HG03558 (cell line): ENCODE data around the gene AFF3.
"Not testable (repeated sequence)": the region's sequence is repeated elsewhere in the genome, so short reads cannot be mapped to it uniquely, and the experiment has no call there.

Experiments
- ATAC-seq: cut with Tn5 transposase; IDR thresholded peaks from one replicate; pipeline ENCODE4 v1.9.1; 2021; ENCODE audit warnings: moderate number of reproducible peaks; ENCODE audit not compliant: unreplicated experiment; ENCODE audit errors: extremely low read depth

Gene AFF3

DNA sequence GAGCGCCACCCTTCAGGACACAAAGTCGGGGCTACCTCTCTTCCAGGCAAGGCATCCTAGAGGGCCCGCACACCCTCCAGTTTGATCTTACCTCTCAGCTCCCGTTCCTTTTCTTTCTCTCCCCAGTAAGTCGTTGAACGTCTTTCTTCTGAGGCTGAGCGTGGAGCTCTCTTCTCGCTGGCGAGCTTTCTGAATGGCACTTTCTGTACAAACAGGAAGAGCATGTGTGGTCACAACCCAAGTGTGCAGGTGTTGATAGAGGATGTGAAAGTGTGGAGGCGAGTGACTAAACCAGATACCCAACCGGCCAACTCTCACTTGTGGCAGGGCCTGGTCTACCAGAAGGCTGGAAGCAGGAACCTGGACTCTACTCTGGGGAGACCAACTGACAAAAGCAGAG is at the start of gene AFF3:
Gene AFF3, minus strand, starts transcription at position 198 of the 400 bp plus-strand sequence. CDS start 38,136 bp downstream, outside the sequence.
- ATAC-seq = peak; percentile 93

DNA sequence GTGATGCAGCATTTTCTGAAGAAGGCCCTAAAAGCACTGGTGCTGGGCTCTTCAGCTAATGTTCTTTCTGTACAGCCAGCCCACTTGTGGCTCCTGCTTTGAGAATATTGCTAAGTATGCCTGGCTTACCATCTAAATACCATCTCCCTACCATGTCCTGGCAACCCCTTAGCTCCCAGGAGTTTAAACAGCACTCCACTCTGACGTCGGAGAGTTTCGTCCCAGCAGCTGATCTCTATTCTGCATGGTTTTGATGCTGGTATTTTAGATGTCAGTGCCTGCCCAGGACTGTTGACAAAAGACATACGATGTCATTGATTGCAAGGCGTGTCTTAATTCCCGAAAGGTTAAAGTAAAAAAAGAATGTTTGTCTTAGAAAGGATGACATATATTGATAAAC is 47.0 kb upstream of the AFF3 start:
- ATAC-seq = no peak

DNA sequence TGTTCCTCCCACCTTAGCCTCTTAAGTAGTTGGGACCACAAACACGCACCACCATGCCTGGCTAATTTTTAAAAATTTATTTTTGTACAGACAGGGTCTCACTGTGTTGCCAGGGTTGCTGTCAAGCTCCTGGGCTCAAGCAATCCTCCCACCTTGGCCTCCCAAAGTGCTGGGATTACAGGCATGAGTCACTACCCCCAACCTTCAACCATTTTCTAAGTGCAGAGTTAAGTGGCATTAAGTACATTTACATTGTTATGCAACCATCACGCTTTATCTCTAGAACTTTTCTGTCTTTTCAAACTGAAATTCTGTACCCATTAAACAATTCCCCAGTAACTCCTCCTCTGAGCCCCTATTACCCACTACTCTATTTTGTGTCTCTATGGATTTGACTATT is 45.9 kb upstream of the AFF3 start:
- ATAC-seq = no peak

DNA sequence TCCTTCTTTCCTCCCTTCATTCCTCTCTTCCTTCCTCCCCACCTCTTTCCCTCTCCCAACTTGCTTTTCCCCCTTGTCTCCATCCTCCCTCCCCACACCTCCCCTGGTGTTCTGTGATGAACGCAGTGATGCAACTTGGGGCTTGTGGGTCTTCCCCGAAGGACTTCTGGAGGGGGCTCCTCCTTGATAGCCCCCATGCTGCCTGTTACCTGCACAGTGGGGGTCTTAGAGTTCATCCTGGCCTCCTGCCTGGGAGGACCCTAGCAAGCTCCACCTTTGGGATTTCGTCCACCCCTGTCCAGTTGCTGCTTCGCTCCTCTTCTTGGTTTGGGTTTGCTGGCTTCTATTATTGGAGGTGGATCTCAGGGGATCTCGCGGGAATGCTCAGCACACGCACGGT is 43.7 kb upstream of the AFF3 start:
- no peak for ATAC-seq

- ATAC-seq = no peak
These were observed 43.1 kb upstream of the AFF3 start for GRCh38 chr2:100185516-100185915.

GRCh38 chr2:100185105-100185504 is 42.7 kb upstream of the AFF3 start:
- ATAC-seq = no peak

- no peak for ATAC-seq
These were observed 41.8 kb upstream of the AFF3 start for GRCh38 chr2:100184055-100184737.

- ATAC-seq = no peak
These were observed 40.3 kb upstream of the AFF3 start for GRCh38 chr2:100182494-100183361.

DNA sequence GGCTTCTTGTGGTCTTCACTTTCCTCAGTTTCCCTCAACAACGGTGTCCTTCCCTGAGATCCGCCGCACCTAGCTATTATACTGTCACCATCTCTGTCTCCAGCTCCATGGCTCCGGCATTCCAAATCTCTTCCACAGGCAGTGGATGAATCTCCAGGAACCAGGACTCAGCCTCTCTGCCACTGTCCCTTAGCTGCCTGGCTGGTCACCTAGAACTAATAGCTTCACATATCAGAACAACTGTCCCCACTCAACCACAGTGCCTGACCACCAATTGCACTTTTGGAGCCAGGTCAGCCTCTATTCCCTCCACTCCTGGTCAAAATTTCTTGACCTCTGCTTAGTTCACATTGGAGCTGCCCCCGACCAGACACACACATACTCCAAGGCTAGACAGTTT is 38.1 kb upstream of the AFF3 start:
- ATAC-seq = no peak

GRCh38 chr2:100179806-100180205 is 37.4 kb upstream of the AFF3 start:
- no peak for ATAC-seq

DNA sequence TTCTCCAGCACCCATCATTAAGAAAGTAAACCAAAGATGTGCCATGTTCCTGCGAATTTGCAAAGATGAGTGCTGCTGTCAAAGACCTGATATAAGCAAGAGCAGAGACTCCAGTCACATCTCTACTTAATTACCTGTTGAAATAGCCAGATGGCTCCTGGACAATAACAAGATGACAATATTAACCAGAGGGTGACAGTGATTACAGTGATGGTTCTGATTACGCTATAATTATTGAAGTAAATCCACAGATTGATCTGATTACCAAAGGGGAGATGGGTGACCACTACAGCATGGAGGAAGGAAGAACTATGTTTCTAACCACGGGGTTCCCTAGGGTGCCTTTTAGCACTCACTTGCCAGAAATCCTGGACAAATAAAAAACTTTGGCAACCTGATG is 36.5 kb upstream of the AFF3 start:
- ATAC-seq = no peak

DNA sequence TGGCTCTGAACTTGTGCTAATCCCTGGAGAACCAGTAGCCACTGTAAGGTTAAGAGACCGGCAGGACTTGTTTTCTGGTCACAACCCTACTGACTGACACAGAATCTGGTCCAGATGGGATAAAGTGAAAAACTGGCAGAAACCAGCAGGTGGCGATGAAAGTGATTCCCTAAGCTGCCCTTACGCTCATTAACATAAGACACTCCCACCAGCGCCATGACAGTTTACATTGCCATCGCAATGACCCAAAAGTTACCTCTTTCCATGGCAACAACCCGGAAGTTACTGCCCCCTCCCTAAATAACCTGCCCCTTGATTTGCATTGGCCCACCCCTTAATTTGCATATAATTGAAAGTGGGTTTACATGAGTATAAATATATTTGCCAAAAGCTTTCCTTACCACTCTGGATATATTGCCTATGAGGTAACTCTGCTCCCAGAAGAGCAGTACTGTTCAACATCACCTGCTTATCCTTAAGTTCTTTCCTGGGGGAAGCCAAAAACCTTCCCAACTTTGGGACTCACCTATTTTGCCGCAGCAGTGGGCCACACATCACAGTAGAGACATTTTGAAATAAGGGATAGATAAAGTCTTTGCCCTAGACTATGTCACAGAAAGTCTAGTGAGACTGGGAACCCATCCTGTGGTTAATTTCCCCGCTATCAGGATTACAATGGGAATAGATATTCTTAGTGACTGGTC is 35.8 kb upstream of the AFF3 start:
- no peak for ATAC-seq

- no peak for ATAC-seq
These were observed 34.5 kb upstream of the AFF3 start for GRCh38 chr2:100176925-100177324.

DNA sequence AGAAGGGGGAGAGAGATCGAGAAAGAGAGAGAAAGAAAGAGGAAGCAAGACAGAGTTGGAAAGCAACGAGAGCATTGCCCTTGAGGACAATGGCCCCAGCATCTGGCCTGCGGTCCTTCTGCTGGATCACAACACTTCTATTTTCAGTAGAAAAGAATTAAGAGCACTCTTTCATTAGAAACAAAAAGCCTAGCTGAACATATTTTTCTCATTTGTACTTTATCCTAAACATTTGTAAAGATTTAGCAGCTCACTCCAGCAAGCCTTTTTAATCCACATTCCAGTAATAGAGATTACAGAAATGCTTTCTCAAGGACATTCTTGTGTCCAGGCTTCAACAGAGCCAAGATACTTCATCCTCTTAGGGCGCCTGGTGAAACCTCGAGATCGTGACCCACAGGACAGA is 31.6 kb upstream of the AFF3 start:
- no peak for ATAC-seq

DNA sequence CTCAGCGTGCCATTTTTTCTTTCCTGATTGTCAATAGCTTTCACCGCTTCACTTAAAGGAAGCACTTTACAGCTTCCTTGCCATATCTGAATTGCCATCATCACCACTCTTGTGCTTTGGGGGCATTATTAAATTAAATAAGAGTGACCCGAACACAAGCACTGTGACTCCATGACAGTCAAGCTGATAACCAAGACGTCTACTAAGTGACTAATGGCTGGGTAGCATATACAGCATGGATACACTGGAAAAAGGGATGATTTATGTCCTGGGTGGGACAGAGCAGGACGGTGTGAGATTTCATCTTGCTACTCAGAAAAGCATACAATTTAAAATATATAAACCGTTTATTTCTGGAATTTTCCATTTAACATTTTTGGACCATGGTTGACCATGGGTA is 24.3 kb upstream of the AFF3 start:
- ATAC-seq = no peak

DNA sequence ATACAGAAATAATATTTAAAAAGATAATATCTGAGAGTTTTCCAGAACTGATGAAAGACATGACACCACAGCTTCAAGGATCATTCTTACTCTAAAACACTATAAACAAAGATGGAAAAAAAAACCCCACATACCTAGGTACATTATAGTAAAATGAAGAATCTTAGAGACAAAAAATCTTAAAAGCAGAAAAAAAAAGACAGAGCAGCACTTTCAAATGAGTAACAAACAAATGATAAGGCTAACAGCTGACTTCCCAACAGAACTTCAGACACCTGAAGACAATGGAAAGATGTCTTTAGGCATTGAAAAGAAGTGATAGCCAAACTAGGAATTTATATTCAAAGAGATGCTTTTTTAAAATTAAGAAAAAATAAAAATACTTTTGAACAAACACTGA is 21.2 kb upstream of the AFF3 start:
- ATAC-seq = no peak

DNA sequence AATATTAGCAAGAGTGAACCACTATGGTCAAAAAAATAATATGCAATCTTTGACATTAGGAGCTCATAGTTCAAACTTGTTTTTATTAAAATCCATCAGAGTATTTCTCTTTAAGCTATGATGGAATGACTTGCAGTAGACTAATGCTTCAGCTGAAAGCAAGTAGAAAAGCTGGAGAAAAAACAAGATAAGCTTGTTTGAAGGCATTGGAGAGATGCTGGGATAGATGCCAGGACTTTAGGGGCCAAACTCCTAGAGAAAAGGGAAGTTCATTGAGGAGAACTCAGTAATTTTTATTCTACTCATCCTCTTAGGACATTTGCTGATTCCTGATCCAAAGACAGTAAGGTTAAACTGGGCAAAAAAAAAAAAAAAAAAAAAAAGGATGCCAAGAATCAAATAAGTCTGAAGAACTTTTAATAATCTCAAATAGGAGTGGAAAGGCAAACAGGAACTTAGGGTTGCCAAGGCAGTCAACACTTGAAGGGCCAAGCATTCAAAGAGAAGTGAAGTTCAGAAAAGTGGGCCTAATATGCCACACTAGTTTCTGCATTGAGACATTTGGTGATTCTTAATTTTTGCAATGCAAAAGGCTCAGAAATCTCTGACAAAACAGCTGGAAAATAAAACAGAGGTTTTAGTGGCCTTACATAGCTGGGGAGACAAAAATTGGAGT is 19.7 kb upstream of the AFF3 start:
- ATAC-seq = no peak

DNA sequence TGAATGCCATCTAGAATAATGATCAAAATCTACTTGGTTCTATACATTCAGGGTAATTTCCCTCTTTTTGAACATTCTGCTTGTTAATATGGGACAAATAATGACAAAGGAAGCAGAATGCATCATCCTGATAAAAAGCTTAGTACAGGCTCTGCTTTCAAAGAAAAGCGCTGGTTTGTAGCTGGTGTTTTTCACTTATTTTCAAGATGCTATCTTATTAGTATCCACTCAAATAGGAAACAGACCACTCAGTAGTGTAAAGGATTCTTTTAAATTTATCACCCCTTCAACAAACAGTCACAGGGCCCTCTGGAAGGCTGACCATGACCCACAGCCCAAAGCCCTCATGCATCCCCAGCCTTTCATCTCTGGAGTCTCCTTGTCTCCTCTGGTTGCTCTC is 18.0 kb upstream of the AFF3 start:
- no peak for ATAC-seq

- ATAC-seq = not testable (repeated sequence)
These were observed 9.4 kb upstream of the AFF3 start for GRCh38 chr2:100151832-100152231.

GRCh38 chr2:100151310-100151709 is 8.9 kb upstream of the AFF3 start:
- ATAC-seq = no peak

DNA sequence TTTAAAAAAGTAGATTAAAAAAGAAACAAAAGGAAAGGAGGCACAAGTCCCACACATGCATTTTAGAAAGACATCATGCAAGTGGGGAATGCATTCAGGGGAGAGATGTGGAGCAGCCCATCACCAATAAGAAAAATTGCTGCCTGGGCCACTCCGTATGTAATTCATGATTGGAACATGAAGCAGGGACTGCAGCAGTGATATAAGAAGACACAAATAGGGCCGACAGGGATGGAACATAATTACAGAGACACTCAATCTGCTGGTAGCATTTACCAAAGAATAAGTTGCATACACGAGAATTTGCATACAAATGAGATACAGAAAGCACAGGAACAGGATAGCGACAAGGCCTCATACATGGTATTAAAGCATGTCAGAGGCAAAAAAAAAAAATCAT is 6.5 kb upstream of the AFF3 start:
- no peak for ATAC-seq
